Measurements from ENCODE around the gene CD7.

Gene CD7

DNA sequence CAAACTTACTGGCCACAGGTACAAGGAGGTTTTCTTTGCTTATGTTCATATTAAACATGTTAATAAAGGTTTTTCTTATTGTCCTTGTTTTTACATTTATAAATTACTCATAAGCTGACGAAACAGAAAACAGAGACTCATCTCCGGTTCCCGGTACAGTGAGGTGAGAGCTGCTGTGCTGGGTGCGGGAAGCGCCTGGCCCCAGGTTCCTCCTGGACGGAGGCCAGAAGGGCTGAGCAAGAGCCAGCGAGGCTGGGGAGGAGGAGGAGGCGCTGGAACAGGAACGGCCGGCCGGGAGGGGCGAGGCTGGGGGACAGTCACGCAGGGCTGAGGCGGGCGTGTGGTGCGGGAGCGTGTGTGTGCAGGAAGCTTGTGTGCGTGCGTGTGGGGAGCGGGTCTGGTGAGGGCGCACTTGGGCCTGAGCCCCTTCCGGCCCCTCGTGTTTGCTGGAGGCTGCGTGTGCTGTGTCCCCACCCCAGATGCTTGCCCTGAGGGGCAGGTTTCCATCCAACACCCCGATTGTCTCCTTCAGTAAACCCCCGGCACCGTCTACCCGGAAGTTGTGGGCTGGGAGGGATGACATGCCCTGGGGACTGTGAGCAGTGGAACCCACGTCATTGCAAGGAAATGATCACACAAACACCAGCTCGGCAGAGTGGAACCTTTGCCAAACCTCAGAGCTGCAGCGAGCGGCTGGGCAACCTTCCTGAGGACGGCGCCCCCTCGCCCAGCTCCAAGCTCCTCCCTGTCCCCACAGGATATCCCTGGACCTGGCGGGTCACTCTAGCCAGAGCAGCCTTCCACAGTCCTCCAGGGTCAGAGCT is 19.5 kb downstream of the CD7 start:
- no peak for DNase-seq

GRCh38 chr17:82297280-82297713 is 20.1 kb downstream of the CD7 start:
- DNase-seq = no peak

DNA sequence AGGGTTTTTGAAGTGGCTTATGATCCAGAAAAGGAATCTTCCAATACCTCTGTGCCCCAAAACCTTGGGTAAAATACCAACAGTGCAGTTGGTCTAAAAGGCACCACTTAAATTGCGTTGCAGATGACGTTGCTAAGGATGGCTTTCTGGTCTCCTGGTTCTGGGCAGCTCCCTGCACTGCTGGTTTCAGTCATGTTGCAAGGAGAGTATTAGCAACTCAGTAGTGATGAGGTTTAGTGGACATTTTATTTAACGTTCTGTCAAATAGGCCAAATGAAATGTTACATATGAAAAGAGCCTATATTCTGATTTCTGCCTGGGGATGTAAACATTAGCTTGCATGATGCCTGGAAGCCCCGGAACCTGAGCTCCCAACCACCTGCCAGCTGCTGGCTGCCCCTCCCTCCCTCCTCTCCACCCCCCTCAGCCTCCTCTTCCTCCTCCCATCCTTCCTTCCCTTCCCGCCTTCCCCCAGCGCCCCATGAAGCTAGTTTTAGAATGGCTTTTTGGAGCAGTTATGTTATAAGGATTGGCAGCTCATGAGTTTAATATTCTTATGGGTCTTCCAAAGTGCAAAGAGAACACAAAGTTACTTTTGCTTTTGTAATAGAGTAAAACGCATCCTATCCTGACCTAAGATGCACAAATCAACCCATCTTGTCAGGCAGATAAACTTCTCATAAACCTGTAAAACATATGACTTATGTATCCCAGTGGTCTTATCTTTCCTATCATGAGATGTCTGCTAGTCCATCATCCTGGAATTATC is 20.7 kb downstream of the CD7 start:
- no peak for DNase-seq

DNA sequence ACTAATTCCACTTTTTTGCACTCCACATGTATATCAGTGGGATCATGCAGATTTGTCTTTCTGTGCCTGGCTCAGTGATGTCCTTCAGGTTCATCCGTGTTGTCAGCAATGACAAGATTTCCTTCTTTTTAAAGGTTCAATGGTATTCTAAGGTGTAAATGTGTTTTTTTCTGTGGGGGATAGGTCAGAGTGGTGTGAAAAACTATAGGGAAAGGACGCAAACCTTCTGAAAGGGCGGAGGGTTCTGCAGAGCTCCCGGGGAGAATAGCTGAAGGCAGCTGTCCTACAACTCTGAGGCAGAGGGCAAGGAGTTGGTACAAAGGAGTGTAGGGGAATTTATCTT is 22.0 kb downstream of the CD7 start:
- no peak for DNase-seq

DNA sequence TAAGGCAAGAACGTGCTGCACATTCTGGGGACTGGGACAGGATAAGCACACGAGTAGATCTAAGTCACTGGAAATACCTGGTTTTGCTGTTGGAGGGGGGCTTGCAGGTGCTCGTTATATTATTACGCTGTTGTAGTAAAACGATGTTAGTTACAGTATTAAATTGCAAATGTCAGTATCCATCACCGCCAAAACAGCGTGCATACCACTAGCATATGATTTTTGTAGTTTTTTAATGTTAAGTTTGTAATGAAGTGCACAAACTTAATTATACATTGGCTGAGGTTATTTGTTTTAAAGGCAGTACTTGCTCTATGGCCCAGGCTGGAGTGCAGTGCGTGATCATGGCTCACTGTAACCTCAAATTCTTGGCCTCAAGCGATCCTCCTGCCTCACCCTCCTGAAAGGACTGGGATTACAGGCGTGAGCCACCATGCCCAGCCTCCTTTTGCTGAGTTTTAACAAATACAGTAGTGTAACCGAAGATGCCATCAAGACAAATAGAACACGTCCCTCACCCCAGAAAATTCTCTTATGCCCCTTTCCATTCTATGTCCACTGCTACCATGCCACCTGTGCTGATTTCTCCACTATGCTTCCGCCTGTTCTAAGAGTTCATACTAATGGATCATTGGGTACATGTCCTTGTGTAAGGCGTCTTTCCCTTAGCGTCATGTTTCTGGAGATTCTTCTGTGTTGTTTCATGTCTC is 23.2 kb downstream of the CD7 start:
- no peak for DNase-seq

GRCh38 chr17:82292251-82293154 is 24.9 kb downstream of the CD7 start:
- DNase-seq = peak; percentile 99

DNA sequence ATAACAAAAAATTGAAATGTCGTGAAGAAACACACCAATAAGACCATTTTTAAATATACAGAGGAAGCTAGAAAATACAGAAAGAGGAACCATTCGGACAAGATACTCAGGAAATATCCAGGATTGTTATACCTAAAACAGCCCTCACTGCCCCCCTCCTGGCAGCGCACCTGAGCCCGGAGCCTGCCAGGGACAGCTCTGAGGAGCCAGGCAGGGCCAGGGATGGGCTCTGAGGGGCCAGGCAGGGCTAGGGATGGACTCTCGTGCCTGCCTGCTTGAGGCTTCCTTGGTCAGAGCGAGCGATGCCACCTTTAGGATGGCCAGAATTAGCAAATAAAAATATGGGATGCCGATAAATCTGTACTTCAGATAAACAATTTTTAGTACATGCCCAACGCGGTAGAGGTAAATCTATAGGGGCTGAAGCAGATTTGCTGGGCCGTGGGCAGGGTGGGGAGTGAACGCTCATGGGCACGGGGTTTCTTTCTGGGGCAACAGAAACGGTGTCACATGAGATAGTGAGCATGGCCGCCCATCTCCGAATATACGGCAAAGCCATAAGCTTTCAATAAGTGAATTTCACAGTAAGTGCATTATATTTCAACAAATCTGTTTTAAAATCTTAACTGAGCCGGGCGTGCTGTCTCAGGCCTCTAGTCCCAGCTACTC is 25.7 kb downstream of the CD7 start:
- no peak for DNase-seq

GRCh38 chr17:82287868-82288801 is 29.3 kb downstream of the CD7 start:
- DNase-seq = peak; percentile 25

DNA sequence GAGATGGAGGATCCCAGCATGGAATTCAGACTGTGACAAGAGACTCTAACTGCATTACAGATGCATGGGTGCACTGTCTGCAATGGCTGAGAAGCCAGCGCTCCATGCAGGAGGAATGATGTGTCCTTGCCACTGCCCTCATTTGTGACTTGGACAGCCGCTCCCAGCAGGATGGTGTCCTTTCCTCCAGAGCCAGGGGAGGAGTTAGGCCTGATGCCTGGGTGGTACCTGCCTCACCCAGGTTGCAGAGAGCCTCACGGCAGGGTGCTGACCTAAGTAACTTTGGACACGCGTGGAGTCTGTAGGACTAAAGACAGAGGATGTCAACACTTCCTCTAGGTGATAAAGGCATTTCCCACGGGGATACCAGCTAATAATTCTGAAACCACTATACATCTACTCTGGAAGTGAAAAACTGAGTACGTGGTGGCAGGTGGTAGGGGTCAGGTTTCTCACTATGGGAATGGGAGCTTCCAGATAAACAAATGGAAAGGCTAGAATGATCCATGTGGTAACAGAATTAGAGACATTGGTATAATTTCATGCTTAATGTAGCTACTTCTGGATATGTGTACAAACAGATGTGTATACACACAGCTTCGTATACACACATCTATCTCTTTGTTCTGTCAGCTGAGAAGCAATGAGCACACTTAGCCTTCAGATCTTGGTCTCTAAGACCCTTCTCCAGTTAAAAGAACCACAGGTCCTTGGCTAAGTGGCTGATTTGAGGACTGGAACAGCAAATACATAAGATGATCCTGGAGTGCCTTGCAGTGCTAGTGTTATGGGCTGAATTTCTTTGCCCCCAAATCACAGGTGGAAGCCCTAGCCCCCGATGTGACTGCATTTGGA is 30.2 kb downstream of the CD7 start:
- no peak for DNase-seq

GRCh38 chr17:82285141-82285540 is 32.3 kb downstream of the CD7 start:
- DNase-seq = no peak

DNA sequence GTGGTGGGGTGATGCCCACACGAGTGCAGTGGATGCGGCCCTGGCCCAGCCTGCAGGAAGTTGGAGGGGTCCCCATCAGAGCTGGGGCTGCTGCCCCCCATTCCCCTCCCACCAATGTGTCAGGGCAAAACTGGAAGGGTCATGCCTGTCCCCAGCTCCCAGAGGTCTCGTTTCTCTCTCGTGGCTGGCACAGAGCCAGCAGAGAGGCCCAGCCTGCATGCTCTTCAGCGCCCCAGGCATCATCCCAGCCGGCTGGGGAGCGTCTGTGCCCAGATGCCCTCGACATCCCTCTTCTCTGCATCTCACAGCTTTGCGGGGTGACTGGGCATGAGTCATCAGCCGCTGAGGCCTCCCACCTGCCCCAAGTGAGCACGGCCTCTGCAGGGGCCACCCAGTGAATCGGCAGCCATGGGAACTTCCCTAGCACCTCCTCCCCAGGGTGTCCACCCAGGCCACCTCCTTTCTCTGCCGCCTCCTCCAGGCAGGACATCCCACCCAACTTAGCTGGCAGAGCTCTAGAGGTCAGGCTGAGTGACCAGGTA is 34.1 kb downstream of the CD7 start:
- DNase-seq = no peak

DNA sequence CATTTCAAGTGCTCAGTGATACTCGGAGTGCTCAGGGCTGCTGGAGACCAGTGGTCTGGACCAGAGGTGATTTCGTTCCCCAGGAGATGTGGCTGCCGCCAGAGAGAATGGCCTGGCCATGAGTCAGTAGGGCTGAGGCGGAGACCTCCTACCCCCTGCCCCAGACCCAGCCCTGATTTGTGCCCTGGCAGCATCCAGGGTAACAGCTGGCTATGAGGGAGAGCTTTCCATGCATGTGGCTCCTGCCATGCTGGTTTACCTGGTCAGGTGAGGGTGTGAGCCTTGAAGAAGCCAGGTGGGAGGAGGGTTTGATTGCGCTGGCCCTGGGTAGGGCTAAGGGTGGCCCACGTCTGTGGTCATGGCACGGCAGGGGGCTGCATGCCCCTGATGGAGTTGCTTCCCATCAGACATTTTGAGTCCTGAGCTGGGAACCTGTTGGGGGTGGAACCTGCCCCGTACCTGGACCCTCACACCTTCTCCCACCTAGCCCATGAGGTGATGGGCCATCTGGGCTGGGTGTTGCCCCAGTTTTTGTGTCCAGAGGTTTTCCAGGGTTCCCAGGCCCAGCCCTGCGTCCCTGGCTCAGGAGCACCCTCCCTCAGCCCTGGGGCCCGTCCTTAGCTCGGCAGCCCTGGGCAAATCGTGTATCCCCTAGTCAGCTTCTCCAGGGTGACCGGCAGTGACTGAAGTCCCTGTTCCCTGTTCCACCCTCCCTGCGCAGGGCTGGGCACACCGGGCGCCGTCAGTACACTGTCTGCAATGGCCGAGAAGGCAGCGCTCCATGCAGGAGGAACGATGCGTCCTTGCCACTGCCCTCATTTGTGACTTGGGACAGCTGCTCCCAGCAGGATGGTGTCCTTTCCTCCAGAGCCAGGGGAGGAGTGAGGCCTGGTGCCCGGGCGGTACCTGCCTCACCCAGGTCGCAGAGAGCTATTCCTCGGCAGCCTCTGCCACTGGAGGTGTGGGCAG is 34.9 kb downstream of the CD7 start:
- DNase-seq = no peak

DNA sequence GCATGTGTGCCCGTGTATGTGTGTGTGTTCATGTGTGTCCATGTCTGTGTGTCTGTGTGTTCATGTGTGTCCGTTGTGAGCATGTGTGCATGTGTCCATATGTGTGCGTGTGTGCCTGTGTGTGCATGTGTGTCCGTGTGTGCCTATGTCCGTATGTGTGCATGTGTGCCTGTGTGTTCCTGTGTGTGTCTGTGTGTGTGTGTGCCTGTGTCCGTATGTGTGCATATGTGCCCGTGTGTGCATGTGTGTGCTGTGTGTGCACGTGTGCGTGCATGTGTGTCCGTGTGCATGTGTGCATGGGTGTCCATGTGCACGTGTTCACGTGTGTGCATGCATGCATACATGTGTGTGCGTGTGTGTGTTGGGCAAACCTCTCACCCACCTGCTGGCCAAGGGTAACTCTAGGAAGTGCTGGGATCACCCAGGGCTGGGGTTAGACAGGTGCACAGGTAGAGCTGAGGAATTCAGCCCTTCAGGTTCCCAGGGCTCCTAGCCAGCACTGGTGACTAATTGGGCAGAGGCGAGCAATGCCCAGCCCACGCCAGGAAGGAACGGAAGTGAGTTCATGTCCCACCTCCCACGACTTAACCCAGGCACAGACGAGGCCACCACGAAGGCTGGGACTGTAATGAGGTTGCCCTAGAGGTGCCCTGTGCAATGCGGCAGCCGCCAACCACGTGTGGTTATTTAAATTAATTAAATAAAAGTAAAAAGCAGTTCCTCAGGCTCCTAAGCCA is 35.7 kb downstream of the CD7 start:
- DNase-seq = no peak

DNA sequence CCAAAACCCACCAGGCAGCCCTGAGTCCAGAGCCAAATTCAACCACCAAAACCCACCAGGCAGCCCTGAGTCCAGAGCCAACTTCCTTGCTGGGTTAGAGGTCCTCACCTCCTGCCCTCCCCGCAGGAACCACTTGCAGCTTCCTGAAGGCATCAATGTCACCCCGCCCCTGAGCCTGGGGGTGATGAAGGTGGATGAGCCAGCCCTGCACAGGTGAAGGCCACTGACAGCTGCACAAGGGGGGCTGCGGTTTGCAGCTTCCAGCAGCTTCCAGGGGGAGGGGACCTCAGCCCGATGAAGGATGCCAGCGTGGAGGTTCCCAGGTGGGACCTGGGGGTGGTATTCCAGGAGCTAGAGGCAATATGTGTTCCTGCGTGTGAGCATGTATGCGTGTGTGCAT is 36.3 kb downstream of the CD7 start:
- DNase-seq = no peak

DNA sequence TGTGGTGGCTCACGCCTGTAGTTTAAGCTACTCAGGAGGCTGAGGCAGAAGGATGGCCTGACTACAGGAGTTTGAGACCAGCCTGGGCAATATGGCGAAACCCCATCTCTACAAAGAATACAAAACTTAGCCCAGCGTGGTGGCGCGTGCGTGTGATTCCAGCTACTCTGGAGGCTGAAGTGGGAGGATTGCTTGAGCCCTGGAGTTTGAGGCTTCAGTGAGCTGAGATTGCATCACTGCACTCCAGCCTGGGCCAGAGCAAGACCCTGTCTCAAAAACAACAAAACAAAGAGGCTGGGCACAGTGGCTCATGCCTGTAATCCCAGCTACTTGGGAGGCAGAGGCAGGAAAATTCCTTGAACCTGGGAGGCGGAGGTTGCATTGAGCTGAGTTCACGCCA is 36.9 kb downstream of the CD7 start:
- no peak for DNase-seq

DNA sequence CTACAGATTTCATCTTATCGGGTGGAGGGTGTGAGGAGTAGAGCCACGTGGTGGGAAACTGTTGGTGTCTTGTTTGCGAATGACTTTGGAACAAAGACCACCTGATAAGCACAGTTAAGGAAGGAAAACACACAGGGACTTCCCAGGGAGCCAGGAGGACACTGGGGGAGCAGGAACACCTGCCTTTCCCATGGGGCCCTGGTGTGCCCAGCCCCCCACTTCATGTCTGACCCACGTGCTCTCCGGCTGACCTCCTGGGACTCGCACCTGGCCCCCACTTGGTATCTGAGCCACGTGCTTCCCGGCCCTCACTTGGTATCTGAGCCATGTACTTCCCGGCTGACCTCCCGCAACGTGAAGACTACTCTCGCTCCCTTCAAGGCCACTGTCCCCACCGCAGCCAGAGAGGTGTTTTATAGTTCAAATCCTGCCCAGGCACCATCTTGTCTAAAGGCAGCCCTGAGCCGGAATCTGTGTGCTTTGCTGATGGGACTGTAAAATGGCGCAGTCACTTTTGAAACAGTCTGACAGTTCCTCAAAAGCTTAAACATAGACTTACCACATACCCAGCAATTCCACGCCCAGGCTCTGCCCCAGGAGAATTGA is 38.5 kb downstream of the CD7 start:
- DNase-seq = no peak

DNA sequence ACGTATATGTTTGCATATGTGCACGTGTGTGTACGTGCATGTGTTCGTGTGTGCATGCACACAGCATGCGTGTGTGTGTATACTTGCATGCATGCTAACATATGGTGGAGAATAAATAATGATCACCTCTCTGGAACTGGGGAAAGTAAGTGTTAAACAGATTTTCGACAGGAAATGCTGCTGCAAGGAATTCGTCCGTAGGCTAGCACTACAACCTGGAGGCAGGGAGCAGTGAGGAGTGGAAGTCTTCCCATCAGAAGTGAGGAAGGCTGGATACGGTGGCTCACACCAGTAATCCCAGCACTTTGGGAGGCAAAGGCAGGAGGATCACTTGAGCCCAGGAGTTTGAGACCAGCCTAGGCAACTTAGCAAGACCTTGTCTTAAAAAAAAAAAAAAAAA is 39.1 kb downstream of the CD7 start:
- DNase-seq = no peak

Measured in NCI-H1694 treated with DMSO at 0.1 percent for 48 hours (cell line).